Measurements from ENCODE around the gene REM2.
A peak's percentile ranks its signal among the peaks of the same experiment; 100 is the strongest.

DNA sequence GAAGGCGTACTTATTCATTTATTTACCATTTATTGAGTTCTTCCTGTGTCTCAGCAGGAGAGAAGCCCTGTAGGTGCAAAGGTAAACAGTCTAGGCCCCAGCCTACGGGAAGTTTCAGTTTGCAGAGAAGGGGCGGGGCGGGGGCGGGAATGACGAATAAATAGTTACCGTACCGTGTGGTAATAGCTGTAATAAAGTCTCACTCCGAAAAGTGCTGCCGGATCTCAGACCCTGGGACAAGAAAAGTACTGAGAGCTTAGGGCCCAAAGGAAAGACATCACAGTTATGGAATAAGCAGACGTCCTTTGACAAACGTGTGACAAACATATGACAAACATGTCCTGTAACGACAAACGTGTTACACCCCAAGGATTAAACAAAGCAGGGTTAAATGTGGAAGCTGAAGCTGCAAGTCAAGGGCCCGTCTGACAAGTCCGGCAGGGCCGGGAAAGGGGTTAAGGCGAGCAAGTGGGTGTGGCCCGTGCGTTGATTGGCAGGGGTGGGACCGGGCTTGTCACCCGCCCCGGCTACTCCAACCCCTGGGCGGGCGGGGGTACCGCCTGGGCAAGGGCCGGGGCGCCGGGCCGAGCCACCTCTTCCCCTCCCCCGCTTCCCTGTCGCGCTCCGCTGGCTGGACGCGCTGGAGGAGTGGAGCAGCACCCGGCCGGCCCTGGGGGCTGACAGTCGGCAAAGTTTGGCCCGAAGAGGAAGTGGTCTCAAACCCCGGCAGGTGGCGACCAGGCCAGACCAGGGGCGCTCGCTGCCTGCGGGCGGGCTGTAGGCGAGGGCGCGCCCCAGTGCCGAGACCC lies 11.6 kb upstream of the REM2 start, which contains the start of gene LRP10:
- TF ChIP-seq POLR2AphosphoS5 (IDR thresholded peaks at IDR 0.05) (peak; percentile 4 to 82 (median 73)), CTCF (IDR thresholded peaks at IDR 0.05) (no peak)

Measured in stomach (tissue), 4 donors.